AG09319 (cell line): ENCODE results near the gene NUDT3.

ENCODE experiments used
- DNase-seq: peaks from one replicate; pipeline ENCODE4 v3.0.0-alpha.2; 2010; ENCODE audit warnings: low read depth; ENCODE audit errors: extremely low read depth
- CTCF ChIP-seq: IDR thresholded peaks from 2 replicates; pipeline ENCODE4 v1.5.1; 2011; ENCODE audit warnings: low read depth, mild to moderate bottlenecking, inconsistent platforms, low read length, moderate library complexity

Gene NUDT3

GRCh38 chr6:34277763-34278112 lies 114.7 kb downstream of the NUDT3 start:
- DNase-seq = no peak
- no peak for TF ChIP-seq CTCF

GRCh38 chr6:34276881-34277762 lies 115.3 kb downstream of the NUDT3 start:
- DNase-seq = no peak
- TF ChIP-seq CTCF = no peak

- no peak for TF ChIP-seq CTCF
- DNase-seq = no peak
Observed at GRCh38 chr6:34276191-34276590, 116.3 kb downstream of the NUDT3 start.

GRCh38 chr6:34275128-34275804 lies 117.2 kb downstream of the NUDT3 start:
- no peak for TF ChIP-seq CTCF
- DNase-seq = no peak

- TF ChIP-seq CTCF = no peak
- no peak for DNase-seq
Observed at GRCh38 chr6:34274129-34274528, 118.3 kb downstream of the NUDT3 start.

- no peak for TF ChIP-seq CTCF
- no peak for DNase-seq
Observed at GRCh38 chr6:34273242-34273805, 119.1 kb downstream of the NUDT3 start.
